Loucy (cell line): Measurements from ENCODE around the gene BCL2L11.

Experiments
- H2AFZ ChIP-seq: fragments of 200-600 bp; sonication (generic); 2 replicates; pipeline ENCODE4 v1.6.0; 2016; ENCODE audit warnings: antibody characterized with exemption, mild to moderate bottlenecking, low read length, moderate library complexity
- H3F3A ChIP-seq: fragments of 200-600 bp; 2 replicates; pipeline ENCODE4 v1.6.0; 2016; ENCODE audit warnings: antibody characterized with exemption, low read depth, mild to moderate bottlenecking
- H3K27me3 ChIP-seq: fragments of 200-600 bp; sonication (generic); 2 replicates; pipeline ENCODE4 v1.6.1; 2014; ENCODE audit warnings: low read length, mild to moderate bottlenecking; ENCODE audit not compliant: insufficient read depth, poor library complexity, severe bottlenecking
- H3K36me3 ChIP-seq: fragments of 200-600 bp; sonication (generic); 2 replicates; pipeline ENCODE4 v1.6.1; 2016; ENCODE audit warnings: low read length; ENCODE audit not compliant: insufficient read depth
- H3K4me1 ChIP-seq: fragments of 200-600 bp; sonication (generic); 2 replicates; pipeline ENCODE4 v1.5.1; 2014; ENCODE audit warnings: low read length, mild to moderate bottlenecking; ENCODE audit not compliant: insufficient read depth, poor library complexity, severe bottlenecking
- H3K4me2 ChIP-seq: fragments of 200-600 bp; sonication (generic); 2 replicates; pipeline ENCODE4 v1.6.0; 2014; ENCODE audit warnings: antibody characterized with exemption, low read length, low read depth, mild to moderate bottlenecking; ENCODE audit not compliant: poor library complexity, severe bottlenecking
- H3K4me3 ChIP-seq: fragments of 200-600 bp; sonication (generic); 2 replicates; pipeline ENCODE4 v1.5.1; 2014; ENCODE audit warnings: low read length, mild to moderate bottlenecking, mixed read lengths; ENCODE audit not compliant: poor library complexity, severe bottlenecking
- H3K79me2 ChIP-seq: fragments of 200-600 bp; sonication (generic); 2 replicates; pipeline ENCODE4 v1.6.1; 2014; ENCODE audit warnings: low read length; ENCODE audit not compliant: insufficient read depth
- H3K9ac ChIP-seq: fragments of 200-600 bp; sonication (generic); 2 replicates; pipeline ENCODE4 v1.6.0; 2014; ENCODE audit warnings: mild to moderate bottlenecking, low read depth, low read length, moderate library complexity; ENCODE audit not compliant: poor library complexity, severe bottlenecking
- H3K9me2 ChIP-seq: fragments of 200-600 bp; sonication (generic); replicated peaks from 2 replicates; pipeline ENCODE4 v1.6.1; 2016; ENCODE audit warnings: low read depth, low read length, mixed read lengths
- H3K9me3 ChIP-seq: fragments of 200-600 bp; sonication (generic); 2 replicates; pipeline ENCODE4 v1.6.1; 2014; ENCODE audit warnings: mild to moderate bottlenecking, antibody characterized with exemption, low read length, low read depth; ENCODE audit not compliant: insufficient read depth
- H4K20me1 ChIP-seq: fragments of 200-600 bp; sonication (generic); 2 replicates; pipeline ENCODE4 v1.6.0; 2014; ENCODE audit warnings: antibody characterized with exemption, low read length, mild to moderate bottlenecking; ENCODE audit not compliant: insufficient read depth, poor library complexity, severe bottlenecking
- CTCF ChIP-seq: fragments of 200-600 bp; sonication (generic); conservative IDR thresholded peaks from 2 replicates; pipeline ENCODE4 v1.5.1; 2014; ENCODE audit warnings: mild to moderate bottlenecking, antibody characterized with exemption, low read length
- EZH2phosphoT487 ChIP-seq: fragments of 200-600 bp; IDR thresholded peaks from 2 replicates; pipeline ENCODE4 v1.6.1; 2018; ENCODE audit warnings: antibody characterized with exemption, mild to moderate bottlenecking, moderate library complexity, borderline replicate concordance

BCL2L11 gene

DNA sequence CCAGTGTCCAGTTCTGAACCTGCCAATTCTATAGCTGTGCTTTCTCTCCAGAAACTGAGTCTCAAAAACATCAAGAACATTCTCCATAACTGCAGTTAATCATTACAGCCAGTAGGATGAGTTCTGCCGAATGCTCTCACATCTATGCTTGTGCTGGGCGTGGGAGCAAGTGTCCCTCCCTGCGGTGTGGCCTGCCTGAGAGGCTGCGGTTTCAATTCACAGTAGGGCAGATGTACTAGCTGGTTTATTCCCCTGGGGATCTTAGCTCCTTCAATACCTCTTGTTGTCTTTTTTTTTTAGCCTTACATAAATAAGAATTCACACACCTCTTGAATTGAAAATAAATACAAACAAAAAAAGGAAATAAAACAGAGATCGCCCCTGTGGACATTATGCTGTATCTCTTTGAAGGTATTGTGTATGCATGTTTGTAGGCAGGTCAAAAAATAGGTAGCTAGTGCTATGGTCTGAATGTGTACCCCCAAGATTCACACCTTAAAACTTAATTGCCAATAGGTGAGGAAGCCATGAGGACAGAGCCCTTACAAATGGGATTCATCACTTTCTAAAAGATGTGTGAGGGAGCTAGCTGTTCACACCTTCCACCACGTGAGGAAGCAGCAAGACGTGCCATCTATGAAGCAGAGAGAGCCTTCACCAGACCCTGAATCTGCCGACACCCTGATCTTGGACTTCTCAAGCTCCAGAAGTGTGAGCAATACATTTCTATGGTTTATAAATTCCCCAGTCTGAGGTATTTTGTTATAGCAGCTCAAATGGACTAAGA is 74.3 kb downstream of the BCL2L11 start:
- Histone ChIP-seq H3K9ac (no peak overlapping the region), H2AFZ (no peak overlapping the region), H3K79me2 (no peaks in the 10 kb centered on the region), H3K4me1 (peaks cover 13% of the 10 kb centered on the region), H3K9me2 (no peaks in the 10 kb centered on the region), H3K27me3 (no peaks in the 10 kb centered on the region), H3K4me3 (no peak overlapping the region), H3F3A (no peaks in the 10 kb centered on the region), H4K20me1 (no peaks in the 10 kb centered on the region), H3K4me2 (no peak overlapping the region), H3K36me3 (no peaks in the 10 kb centered on the region), H3K9me3 (no peaks in the 10 kb centered on the region)
- TF ChIP-seq CTCF (no peak), EZH2phosphoT487 (no peak)

DNA sequence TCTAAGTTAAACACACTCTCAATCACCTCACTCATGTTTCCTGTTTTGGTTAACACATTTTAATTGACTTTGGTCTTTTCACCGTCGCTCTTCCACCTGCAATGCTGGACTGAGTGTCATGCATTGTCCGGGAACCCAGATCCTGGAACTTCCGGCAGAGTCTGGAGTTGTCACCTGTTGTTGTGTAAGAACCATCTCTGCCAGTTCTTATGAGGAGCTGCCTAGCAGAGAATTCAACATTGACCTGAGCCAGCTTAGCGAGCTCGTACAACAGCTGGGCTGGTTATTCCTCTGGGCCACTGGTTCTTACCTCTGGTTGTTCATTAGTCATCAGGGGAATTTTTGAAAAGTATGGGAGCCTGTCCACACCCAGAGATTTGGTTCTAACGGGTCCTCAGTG is 75.7 kb downstream of the BCL2L11 start:
- Histone ChIP-seq H3K9me2 (no peaks in the 10 kb centered on the region), H3K4me2 (no peak overlapping the region), H3K9ac (no peak overlapping the region), H3K9me3 (no peaks in the 10 kb centered on the region), H3F3A (no peaks in the 10 kb centered on the region), H3K79me2 (no peaks in the 10 kb centered on the region), H3K27me3 (no peaks in the 10 kb centered on the region), H3K4me1 (peaks cover 13% of the 10 kb centered on the region), H2AFZ (no peak overlapping the region), H4K20me1 (no peaks in the 10 kb centered on the region), H3K36me3 (no peaks in the 10 kb centered on the region), H3K4me3 (no peak overlapping the region)
- TF ChIP-seq CTCF (no peak), EZH2phosphoT487 (no peak)

DNA sequence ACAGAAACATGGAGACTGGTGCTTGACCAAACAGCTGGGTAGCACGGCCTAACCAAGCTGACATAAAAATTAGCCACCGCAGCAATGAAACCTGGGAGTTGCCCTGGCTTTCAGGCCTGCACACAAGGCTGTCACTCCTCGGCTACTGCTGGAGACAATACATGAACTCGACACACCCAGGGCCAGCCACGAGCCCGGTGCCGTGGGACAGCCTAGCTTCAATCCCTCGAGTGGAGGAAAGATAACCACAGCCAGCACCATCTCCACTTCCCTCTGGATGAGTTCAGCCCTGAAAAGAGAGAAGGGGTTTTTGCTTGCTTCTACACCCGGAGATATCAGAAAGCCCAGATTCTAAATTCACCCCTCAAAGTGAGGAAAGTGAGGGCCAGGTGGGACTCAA is 78.0 kb downstream of the BCL2L11 start:
- Histone ChIP-seq H3K79me2 (no peaks in the 10 kb centered on the region), H3F3A (no peaks in the 10 kb centered on the region), H3K9me2 (no peaks in the 10 kb centered on the region), H2AFZ (no peak overlapping the region), H3K4me2 (no peak overlapping the region), H3K27me3 (no peaks in the 10 kb centered on the region), H3K4me3 (no peak overlapping the region), H3K9me3 (no peaks in the 10 kb centered on the region), H3K36me3 (no peaks in the 10 kb centered on the region), H3K9ac (no peak overlapping the region), H4K20me1 (no peaks in the 10 kb centered on the region), H3K4me1 (no peaks in the 10 kb centered on the region)
- TF ChIP-seq CTCF: no peak
- no peak for TF ChIP-seq EZH2phosphoT487
